Astrocyte of the hippocampus (primary cell): ENCODE measurements around the gene TBC1D14.

Experiments used
- DNase-seq: peaks from one replicate; pipeline ENCODE4 v3.0.0; 2011; ENCODE audit warnings: low read depth, low spot score

Gene TBC1D14

DNA sequence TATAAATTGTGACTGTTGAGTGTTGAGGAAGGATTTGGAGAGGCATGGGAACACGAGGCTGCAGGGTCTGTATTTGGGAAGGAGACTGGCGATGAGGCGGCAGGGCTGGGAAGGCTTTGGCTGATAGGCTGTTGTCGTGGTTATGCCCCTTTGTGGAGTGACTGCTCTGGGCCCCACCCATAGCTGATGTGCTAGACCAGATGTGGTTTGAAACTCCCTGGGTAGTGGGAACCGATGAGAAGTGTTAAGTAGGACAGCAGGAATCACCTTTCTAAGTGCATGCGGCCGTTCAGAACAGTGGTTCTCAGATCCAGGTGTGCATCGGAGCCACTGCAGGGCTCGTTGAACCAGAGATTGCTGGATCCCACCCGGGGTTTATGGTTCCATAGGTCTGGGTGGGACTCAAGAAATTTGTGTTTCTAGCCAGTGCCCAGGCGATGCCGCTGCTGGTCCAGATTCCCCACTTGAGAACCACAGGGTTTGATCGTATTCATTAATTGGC is 42.3 kb downstream of the TBC1D14 start:
- DNase-seq, result no peak

DNA sequence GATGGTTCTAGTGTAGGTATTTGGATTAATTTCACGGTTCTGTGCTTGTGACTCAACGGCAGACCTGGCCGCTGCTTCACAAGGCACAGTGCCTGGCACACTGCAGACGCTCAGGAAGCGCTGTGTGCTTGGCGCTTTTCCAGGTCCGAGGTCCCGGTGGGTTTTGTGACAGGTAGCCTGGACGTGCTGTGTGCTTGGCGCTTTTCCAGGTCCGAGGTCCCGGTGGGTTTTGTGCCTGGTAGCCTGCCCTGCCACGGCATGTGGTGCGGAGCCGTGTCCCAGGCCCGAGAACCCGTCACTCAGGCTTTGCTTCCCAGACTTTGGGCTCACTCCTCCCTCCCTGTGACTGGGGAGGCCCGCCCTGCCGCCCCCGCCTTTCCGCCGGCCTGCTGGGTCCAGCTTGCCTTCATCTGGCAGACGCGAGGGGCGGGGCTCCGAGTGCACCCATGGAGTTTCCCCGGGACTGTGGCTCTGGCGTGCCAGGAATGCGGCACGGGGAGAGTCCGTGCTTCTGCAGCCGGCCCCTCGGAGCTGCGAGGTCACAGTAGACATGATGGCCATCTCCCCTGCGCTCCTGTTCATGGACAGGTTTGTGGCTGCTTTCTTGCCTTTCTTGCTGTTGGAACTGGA is 44.2 kb downstream of the TBC1D14 start:
- DNase-seq, result peak; percentile 72

DNA sequence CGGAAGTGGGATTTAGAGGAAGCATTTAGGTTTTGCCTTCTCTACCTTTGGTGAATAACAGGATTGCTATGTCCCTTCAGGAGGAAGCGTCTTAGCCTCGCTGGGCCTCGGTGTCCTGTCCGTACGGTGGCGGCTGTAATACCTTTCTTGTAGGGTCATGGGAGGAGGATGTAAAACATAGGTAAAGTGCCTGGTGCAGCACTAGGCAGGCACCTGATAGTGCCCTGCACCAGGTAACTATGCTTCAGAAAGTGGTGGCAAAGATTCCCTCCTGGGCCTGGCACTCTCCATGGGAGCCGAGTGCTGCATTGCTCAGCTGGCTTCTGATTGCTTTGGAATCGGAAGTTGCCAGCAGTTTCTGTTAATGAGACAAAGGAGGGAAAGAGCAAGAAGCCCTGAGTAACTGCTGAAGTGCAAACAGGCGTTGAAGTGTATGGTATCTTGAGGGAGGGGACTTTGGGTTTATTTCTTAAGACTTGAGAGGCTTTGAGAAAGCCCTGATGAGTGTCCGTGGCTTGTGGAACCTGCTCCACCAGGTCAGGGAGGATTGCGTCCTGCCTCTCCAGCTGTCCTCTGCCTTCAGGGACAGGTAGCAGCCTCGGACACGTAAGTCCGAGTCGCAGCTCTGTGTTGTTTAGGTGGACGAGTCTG is 45.8 kb downstream of the TBC1D14 start:
- DNase-seq, result peak; percentile 17

DNA sequence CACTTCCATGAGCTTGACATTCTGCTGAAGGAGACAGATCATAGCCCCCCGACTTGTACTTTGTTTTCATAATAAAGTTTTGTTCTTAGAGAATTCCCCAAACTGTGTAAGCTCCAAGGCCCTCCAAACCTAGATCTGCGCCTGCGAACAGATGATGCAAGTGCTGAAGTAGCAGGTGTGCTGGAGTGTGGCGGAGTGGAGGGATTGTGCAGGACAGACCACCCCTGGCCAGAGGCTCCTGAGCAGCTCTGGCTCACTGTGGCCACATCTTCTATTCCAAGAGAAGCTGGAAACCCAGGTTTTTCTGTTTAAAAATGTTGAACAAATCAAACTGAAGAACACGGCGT is 46.4 kb downstream of the TBC1D14 start:
- DNase-seq, result no peak

DNA sequence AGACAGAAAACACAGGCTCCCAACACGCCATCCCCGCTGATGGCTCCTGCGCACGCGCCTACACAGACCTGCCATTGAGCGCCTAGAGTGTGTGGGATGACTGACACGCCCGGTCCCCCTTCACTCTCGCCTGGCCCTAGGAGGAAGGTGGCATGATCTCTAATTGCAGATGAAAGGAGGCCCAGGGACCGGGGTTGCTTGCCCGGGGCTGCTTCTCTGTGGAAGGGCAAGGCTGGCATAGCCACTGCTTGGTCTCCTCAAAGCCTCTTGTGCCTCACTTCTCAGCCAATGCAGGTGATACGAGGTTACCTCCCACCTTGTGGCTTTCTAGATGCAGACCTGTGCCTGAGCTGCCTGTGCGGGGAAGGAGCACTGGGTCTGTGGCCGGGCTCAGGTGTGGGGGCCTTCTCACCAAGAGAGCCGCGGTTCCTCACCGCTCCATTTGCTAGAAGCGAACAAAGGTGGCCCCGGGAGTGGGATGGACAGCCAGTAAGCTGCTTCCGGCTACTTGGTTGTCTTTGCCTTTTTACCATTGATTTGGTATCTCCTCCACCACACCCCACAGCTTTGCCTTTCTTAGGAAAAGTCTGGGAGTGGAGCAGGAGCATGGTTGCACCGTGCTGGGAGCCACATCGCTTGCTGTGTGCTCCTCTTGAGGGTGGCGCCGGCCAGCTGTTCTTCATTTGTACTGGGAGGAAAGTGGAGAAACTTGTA is 47.0 kb downstream of the TBC1D14 start:
- no peak for DNase-seq

DNA sequence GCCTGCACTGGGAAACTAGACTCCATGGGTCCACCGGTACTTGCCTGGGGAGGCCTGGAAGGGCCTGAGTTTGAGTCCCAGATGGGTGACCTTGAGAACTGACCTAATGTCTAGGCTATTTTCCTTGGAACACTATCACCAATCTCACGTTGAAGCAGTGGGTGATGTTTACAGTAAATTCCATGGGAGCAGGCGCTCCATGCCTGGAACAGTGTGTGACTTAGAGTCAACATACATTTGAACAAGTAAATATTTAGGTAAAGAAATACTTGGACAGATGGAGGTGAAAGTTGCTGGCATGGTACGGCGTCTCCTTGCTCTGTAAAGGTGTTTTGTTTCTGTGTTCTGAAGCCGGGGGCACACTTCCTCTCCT is 47.5 kb downstream of the TBC1D14 start:
- no peak for DNase-seq

DNA sequence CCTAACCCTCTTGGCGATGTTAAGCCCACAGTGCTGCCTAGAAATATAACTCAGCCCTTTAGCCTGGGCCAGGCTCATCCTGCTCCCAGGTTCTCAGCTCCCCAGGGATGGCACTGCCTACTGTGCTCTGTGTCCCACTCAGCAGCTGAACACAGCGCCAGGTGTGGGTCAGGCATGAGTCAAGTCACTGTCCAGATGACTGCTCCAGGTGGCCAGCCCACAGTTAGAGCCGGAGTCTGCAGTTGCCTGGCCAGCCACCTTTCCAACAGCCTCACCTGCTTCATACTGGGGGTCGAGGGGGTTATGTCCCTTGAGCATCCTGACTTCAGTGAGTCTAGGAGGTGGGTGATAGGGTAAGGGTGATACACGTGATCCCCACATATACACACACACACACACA is 48.4 kb downstream of the TBC1D14 start:
- no peak for DNase-seq

DNA sequence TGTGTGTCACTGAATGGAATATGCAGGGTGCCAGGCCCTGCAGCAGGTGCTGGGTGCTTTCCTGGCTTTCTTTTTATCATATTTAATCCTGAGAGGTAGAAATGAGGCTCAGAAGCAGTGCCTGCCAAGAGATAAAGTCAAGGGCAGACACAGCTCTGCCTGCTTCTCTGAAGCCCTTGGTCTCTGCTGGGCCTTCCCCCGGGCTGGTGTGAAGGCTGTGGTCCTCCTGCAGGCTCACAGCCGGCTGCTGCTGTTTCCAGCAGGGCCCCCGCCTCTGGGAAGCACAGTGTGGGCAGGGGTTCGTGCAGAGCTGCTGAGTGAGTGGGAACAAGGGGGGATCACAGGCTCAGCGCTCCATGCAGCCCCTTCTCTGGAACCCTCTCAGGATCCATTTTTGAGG is 49.6 kb downstream of the TBC1D14 start:
- DNase-seq, result no peak

DNA sequence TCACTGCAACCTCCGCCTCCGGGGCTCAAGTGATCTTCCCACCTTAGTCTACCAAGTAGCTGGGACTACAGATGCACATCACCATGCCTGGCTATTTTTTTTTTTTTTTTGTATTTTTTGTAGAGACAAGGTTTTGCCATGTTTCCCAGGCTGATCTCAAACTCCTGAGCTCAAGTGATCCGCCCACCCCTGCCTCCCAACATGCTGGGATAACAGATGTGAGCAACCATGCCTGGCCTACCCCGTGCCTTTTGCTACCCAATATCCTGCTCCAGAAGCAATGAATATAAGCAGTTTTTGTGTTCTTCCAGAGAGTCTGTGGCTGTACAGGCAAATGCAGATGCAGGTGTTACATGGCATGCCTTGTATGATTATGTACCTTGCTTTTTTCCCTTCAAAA is 50.5 kb downstream of the TBC1D14 start:
- DNase-seq, result no peak

DNA sequence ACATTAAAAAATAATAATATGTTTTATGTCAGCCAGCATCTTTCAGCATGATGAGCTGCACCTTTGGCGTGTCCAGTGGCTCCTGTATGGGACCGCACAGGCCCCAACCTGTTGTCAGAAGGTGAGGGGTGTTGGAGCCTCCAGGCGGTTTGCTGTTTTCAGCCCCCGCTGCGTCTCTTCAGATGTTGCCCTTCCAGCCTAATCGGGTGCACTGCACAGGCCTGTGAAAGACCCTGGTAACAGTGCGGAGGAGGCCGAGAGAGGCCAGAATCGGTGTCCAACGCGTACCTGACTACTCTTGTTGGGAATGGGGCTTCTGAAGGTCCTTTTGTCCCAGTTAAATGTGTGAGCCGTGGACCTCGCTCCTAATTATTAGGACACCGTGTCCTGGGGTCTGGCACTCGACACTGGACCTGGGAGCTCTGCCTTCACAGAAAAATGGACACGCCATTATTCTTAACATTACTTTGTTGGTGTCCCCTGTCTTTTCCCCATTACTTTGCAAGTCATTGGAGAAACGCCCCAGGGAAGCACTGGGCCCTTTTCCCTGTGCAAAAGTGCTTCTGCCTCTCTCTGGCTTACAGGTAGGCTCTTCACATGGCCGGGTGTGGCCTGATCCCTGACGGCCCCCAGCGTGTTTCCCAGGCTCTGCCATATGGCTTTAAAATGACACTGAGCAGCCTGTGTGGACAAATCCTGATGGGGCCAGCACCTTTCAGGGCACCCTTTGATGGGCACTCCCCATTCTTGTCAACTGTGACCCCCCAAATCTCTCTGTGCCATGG is 51.2 kb downstream of the TBC1D14 start:
- DNase-seq, result no peak

DNA sequence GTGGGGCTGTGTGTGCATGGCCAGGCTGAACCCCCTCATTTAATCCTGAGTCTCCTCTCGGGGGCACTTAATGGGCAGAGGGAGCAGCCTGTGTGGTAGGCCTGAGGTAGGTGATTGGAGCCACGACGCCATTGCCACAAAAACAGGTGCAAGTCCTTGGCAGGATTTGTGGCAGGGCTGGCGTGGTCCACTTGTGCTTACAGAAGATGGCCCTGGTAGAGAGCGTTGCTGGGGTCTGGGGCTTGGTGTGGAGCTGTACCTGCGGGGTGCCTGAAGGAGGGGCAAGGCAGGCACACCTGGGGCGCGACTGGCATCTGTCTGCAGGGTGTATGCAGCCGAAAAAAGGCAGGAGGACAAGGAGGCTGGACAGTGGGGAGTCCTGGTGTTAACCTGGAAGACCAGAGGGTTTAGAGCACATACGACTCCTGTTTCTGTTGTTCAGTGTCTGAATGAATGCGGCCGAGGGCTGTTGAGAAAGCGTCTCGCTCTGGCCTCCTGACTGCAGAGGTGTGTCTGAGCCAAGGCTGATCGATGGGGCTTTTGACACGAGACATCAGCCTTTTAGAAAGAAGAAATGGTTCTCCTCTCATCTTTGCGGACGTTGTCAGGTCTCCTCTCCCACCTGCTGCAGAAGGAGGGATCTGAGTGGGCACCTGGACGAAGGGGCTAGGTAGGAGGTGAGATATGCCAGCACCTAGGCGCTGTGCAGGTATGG is 52.0 kb downstream of the TBC1D14 start:
- no peak for DNase-seq

DNA sequence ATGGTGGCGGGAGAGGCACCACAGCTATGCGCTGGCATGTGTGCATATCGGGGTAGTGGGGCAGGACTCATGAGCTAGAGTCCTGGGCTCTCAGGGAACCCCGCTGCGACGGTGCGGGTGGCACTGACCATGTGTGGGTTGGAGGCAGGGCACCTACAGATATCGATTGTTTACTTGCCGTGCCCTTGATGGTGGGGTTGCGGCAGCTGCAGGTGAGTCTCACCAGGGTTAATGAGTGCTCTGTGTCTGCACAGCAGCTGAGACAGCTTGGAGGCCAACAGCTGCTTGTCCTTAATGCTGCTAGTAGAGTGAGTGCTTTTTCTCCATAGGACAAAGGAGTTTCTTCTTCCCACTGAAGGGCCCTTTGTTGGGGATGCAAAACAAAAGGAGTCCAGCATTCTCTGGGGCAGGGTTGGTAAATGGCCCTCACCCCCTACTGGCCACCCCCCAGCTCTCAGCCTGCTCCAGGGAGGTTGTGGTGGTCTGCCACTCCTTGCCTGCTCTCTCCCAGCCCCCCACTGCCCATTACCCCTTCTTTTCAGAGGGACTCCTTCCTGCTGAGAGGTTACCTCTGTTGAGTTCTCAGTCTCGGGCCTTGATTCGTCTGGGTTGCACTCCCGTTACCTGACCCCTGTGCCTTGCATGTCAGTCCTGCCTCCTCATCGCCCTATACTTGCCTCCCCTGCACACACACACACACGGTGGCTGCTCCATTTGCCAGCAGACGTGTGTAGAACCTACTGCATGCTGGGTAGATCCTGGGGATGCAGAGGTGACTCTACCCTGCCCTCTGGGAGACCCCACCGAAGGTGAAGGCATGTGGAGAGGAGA is 52.8 kb downstream of the TBC1D14 start:
- no peak for DNase-seq

DNA sequence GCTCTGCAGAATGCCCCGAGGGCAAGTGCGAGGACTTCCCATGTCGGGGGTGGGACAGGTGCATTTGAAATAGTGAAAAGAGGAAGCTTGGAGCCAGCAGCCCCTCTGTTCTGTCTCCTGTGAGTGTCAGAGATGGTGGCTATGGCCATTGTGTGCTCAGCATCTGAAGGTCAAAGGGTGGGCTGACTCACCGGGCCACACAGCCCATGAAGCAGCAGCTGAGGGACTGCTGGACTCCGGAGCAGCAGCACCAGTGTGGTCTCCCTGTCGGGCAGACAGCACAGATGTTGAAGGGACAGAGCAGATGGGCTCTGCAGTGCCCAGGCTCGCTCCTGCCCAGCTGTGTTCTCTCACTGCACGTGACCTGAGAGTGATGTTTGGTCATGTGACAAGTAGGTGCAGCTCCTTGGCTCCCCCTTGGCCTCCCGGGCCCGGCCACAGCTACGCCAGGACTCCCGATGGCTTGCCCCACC is 53.5 kb downstream of the TBC1D14 start:
- DNase-seq, result no peak

DNA sequence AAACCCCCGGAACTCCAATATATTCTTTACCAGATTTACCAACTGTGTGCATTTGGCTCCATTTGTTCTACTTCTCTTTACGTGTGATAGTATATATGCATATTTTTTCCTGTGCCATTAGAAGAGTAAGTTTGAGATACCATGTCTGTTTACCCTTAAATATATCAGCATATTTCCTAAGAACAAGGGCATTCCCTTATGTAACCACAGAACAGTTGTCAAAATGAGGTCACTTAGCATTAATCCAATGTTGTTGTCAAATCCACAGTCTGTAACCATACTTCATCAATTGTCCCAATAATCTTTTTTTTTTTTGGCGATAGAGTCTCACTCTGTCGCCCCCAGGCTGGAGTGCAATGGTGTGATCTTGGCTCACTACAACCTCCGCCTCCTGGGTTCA is 55.2 kb downstream of the TBC1D14 start:
- no peak for DNase-seq

DNA sequence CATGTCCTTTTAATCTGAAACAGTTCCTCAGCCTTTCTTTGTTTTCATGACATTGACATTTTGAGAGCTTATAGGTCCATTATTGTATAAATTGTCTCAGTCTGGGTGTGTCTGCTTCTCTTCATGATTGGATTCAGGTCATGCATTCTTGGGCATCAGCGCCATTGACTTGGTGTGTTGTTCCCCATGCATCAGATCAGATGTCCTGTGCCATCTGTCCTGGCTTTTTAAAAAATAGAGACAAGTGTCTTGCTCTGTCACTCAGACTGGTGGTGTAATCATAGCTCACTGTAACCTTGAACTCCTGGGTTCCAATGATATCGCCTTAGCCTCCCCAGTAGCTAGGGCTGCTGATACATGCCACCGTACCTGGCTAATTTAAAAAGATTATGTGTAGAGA is 55.7 kb downstream of the TBC1D14 start:
- DNase-seq, result no peak

DNA sequence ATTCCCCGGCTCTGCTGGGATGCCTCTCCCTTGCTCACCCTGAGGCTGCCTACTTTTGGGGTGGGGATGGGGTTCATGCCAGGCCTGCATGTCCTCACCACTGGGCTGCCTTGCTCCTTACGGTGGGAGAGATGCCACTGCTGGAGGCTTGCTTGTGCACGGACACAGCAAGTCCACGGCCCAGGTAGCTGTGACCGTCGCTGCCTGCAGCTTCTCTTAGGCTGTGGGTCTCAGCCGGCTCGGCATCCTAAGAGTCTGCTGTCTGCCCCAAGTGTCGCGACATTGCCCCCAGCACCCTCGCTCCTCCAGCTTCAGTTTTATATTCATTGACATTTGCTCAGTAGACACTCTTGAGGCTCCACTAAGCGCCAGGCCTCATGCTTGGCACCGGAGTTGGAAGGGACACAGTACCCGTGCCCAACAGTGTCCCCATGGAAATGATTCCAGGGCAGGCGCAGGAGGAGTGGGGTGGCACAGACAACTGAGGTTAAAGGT is 58.3 kb downstream of the TBC1D14 start:
- DNase-seq, result no peak

DNA sequence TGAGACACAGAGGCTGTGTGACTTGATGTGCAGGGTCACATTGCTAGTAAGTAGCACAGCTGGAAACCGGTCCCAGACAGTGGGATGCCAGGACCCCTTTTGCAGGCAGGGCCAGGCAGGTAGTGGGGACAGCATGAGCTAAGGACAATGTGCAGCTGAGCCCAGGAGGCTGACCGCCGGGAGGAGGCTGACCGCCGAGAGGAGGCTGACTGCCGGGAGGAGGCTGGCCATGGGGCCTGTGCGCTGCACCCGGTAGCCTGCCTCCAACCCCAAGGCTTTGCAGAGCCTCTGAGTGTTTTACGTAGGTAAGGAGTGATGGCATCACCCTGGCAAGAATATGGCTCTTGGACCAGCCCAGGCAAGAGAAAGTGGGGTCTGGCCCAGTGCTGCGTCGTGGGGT is 58.9 kb downstream of the TBC1D14 start:
- DNase-seq, result no peak

DNA sequence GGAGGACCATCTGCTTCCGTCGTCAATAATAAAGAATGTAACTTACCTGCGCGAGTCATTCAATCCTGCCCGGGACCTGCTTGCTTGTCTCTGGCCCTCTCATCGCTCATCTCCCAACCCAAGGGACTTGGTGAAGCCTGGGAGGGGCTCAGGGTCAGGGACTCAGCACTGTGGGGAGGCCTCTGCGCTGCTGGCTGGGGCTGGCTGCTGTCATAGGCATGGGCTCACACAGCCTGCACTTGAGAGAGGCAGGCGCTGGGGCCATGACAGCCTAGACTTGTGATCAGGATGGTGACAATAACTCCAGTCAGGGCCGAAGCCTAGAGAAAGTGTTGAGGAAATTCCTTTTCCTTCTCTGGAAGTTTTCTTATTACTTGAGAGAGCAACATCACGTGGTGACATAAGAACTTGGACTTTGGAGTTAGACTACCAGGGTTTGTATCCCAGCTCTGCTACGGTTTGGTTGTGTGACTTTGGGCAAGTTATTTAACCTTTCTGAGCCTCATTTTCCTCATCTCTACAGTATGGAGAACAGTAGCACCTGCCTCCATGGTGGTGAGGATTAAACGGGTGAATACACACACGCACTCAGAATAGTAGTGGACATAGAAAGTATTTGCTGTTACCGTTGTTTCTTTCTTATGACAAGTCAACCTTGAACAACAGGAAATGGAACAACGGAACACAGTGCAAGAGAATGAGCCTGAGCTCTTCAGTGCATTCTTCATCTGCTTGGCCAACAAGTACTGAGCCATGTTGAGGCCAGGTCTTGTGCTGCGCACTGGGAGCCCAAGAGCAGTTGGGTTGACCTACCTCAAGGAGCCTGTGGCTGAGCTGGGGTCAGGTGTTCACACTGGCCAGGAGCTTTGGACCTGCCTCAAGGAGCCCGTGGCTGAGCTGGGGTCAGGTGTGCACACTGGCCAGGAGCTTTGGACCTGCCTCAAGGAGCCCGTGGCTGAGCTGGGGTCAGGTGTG is 60.5 kb downstream of the TBC1D14 start:
- DNase-seq, result no peak
